Esophagus (tissue), 2 donors: ENCODE data around the gene ECSIT. TPM values are rescaled to one million over a fixed set of nuclear protein-coding genes. Genes with fewer than 3 reads are reported as not detected.
A peak's percentile ranks its signal among the peaks of the same experiment; 100 is the strongest.
"Not testable (repeated sequence)": the region's sequence is repeated elsewhere in the genome, so short reads cannot be mapped to it uniquely, and the experiment has no call there.

Experiments used
- H3K27ac ChIP-seq, 2 donors: one replicate each; pipeline ENCODE4 v1.5.1; 2013; ENCODE audit warnings: low read depth in 2 of 2, mild to moderate bottlenecking in 2 of 2, inconsistent platforms in 1 of 2, low read length in 1 of 2, moderate library complexity in 1 of 2
- H3K27me3 ChIP-seq, 2 donors: one replicate each; pipeline ENCODE4 v1.6.1; 2013; ENCODE audit warnings: low read length in 2 of 2, control low read depth in 1 of 2, mild to moderate bottlenecking in 1 of 2; ENCODE audit not compliant: insufficient read depth in 2 of 2, control insufficient read depth in 1 of 2
- H3K36me3 ChIP-seq, 2 donors: one replicate each; pipeline ENCODE4 v1.6.1; 2013; ENCODE audit warnings: low read length in 1 of 2; ENCODE audit not compliant: control insufficient read depth in 2 of 2, insufficient read depth in 2 of 2
- H3K4me1 ChIP-seq, 2 donors: one replicate each; pipeline ENCODE4 v1.6.1; 2013; ENCODE audit warnings: low read length in 1 of 2; ENCODE audit not compliant: control insufficient read depth in 2 of 2, insufficient read depth in 2 of 2
- H3K4me3 ChIP-seq, 2 donors: one replicate each; pipeline ENCODE4 v1.5.1; 2013; ENCODE audit warnings: low read length in 2 of 2, mild to moderate bottlenecking in 2 of 2, low read depth in 1 of 2, moderate library complexity in 1 of 2
- H3K9me3 ChIP-seq, 2 donors: one replicate each; pipeline ENCODE4 v1.6.1; 2013; ENCODE audit warnings: mild to moderate bottlenecking in 2 of 2, low read depth in 1 of 2, low read length in 1 of 2, moderate library complexity in 1 of 2; ENCODE audit not compliant: control insufficient read depth in 2 of 2, insufficient read depth in 1 of 2
- WGBS, 2 donors: extraction: QIAGEN DNeasy Blood & Tissue Kit; methylation state at CpG; one replicate each; pipeline ENCODE4 v1.1.7; 2013; 5-methylcytosine and 5-hydroxymethylcytosine counted together
- polyA plus RNA-seq, 2 donors: library from polyadenylated mRNA; stranded (reverse); fragments of 200-250 nt; gene quantifications; one replicate each; pipeline ENCODE4 v1.2.3, GENCODE V29; 2013
- donor health status: healthy with polysubstance abuse.
- donor health status: Bipolar disorder and iron deficiency.

Gene ECSIT
- polyA plus RNA-seq: 10 to 100 TPM; 36.3 to 41.2 TPM

GRCh38 chr19:11528551-11529341 lies at the start of gene ECSIT:
Gene ECSIT (minus strand): TSS chr19:11529134. CDS start chr19:11519170, 9,964 bp downstream.
- 0% methylated on average over 47 of the region's 47 CpGs for WGBS, 2 donors
- no peaks in the 10 kb centered on the region for H3K9me3 ChIP-seq

GRCh38 chr19:11577451-11578257 lies 48.7 kb upstream of the ECSIT start, which contains the start of gene ACP5:
Gene ACP5 (minus strand): TSS chr19:11577645. CDS start chr19:11577317, 328 bp downstream.
- H3K9me3 ChIP-seq: no peaks in the 10 kb centered on the region
- WGBS, 2 donors: 48 to 57% methylated on average over 18 of the region's 18 CpGs
- peaks cover 0 to 22% of the 10 kb centered on the region in 2 donors for H3K4me1 ChIP-seq
- H3K27ac ChIP-seq: peak within 1 kb of the TSS; percentile 47 to 76
- H3K27me3 ChIP-seq: no peaks in the 10 kb centered on the region
- H3K36me3 ChIP-seq: peaks cover 0 to 8% of the 10 kb centered on the region in 2 donors
- H3K4me3 ChIP-seq: peak within 1 kb of the TSS; percentile 39 to 59

More at GRCh38 chr19:11528551-11529341, at the start of gene ECSIT:
- Histone ChIP-seq H3K36me3 (no peaks in the 10 kb centered on the region), H3K4me3 (peak within 1 kb of the TSS; percentile 64 to 90), H3K27ac (peak within 1 kb of the TSS; percentile 91), H3K27me3 (no peaks in the 10 kb centered on the region), H3K4me1 (peaks cover 0 to 4% of the 10 kb centered on the region in 2 donors)

- Histone ChIP-seq H3K4me3 (no peak overlapping the region), H3K9me3 (no peaks in the 10 kb centered on the region), H3K36me3 (peaks cover 0 to 8% of the 10 kb centered on the region in 2 donors), H3K4me1 (peaks cover 0 to 21% of the 10 kb centered on the region in 2 donors), H3K27ac (no peak overlapping the region), H3K27me3 (no peaks in the 10 kb centered on the region)
- WGBS, 2 donors: 87 to 88% methylated on average over 15 of the region's 15 CpGs
Measured at GRCh38 chr19:11576227-11576626, 47.3 kb upstream of the ECSIT start.

GRCh38 chr19:11574689-11575088 lies 45.8 kb upstream of the ECSIT start:
- Histone ChIP-seq H3K4me1 (peaks cover 0 to 19% of the 10 kb centered on the region in 2 donors), H3K27ac (no peak overlapping the region), H3K9me3 (no peaks in the 10 kb centered on the region), H3K36me3 (peaks cover 0 to 8% of the 10 kb centered on the region in 2 donors), H3K27me3 (no peaks in the 10 kb centered on the region), H3K4me3 (no peak overlapping the region)
- WGBS, 2 donors: 80 to 83% methylated on average over 9 of the region's 9 CpGs

- WGBS, 2 donors: 93 to 97% methylated on average over 4 of the region's 4 CpGs
- not testable (repeated sequence) for H3K36me3 ChIP-seq, H3K4me3 ChIP-seq, H3K9me3 ChIP-seq, H3K27me3 ChIP-seq, H3K27ac ChIP-seq
- peaks cover 0 to 16% of the 10 kb centered on the region in 2 donors for H3K4me1 ChIP-seq
Measured at GRCh38 chr19:11573763-11574162, 44.8 kb upstream of the ECSIT start.

- H3K9me3 ChIP-seq, H3K36me3 ChIP-seq, H3K4me3 ChIP-seq, H3K27ac ChIP-seq, H3K27me3 ChIP-seq: not testable (repeated sequence)
- peaks cover 0 to 15% of the 10 kb centered on the region in 2 donors for H3K4me1 ChIP-seq
- 74 to 77% methylated on average over 6 of the region's 6 CpGs for WGBS, 2 donors
Measured at GRCh38 chr19:11573354-11573753, 44.4 kb upstream of the ECSIT start.

GRCh38 chr19:11570039-11570462 lies 41.1 kb upstream of the ECSIT start:
- Histone ChIP-seq H3K27me3 (no peaks in the 10 kb centered on the region), H3K36me3 (peaks cover 0 to 2% of the 10 kb centered on the region in 2 donors), H3K4me3 (no peak overlapping the region), H3K4me1 (no peaks in the 10 kb centered on the region), H3K27ac (no peak overlapping the region), H3K9me3 (no peaks in the 10 kb centered on the region)
- WGBS, 2 donors: 68 to 69% methylated on average over 5 of the region's 5 CpGs

- Histone ChIP-seq H3K4me1 (no peaks in the 10 kb centered on the region), H3K27me3 (no peaks in the 10 kb centered on the region), H3K9me3 (no peaks in the 10 kb centered on the region), H3K4me3 (no peak overlapping the region), H3K27ac (no peak overlapping the region), H3K36me3 (no peaks in the 10 kb centered on the region)
- WGBS, 2 donors: 70 to 74% methylated on average over 2 of the region's 2 CpGs
Measured at GRCh38 chr19:11566164-11566563, 37.2 kb upstream of the ECSIT start.

GRCh38 chr19:11565649-11565980 lies 36.7 kb upstream of the ECSIT start:
- H3K27me3 ChIP-seq, H3K4me3 ChIP-seq, H3K27ac ChIP-seq, H3K9me3 ChIP-seq, H3K4me1 ChIP-seq, H3K36me3 ChIP-seq: not testable (repeated sequence)
- 87 to 89% methylated on average over 5 of the region's 5 CpGs for WGBS, 2 donors
